Stomach (tissue), 9 donors: ENCODE results near the gene BAZ2A. TPM values are rescaled to one million over a fixed set of nuclear protein-coding genes. Genes with fewer than 3 reads are reported as not detected.

Experiments used
- DNase-seq, 2 donors: peaks; one replicate each; pipeline versions ENCODE4 v3.0.0 to v3.0.0-alpha.2; 2013 to 2019
- H3K27ac ChIP-seq, 5 donors: fragments of 200-600 bp in 4 of 5; sonication (generic) in 4 of 5; one replicate each; pipeline ENCODE4 v1.5.1; 2013 to 2019; ENCODE audit warnings: mild to moderate bottlenecking in 1 of 5, moderate library complexity in 1 of 5
- H3K27me3 ChIP-seq, 3 donors: fragments of 200-600 bp; sonication (generic); one replicate each; pipeline ENCODE4 v1.5.1; 2017 to 2019; ENCODE audit warnings: mixed run types in 1 of 3
- H3K36me3 ChIP-seq, 4 donors: fragments of 200-600 bp; sonication (generic); 1 replicate in 3 of 4; 2 replicates in 1 of 4; pipeline ENCODE4 v1.5.1; 2016 to 2019
- H3K4me1 ChIP-seq, 4 donors: fragments of 200-600 bp; sonication (generic); one replicate each; pipeline ENCODE4 v1.5.1; 2016 to 2019
- H3K4me3 ChIP-seq, 4 donors: fragments of 200-600 bp; sonication (generic) in 3 of 4; one replicate each; pipeline ENCODE4 v1.5.1; 2016 to 2019; ENCODE audit warnings: mild to moderate bottlenecking in 1 of 4
- H3K9me3 ChIP-seq, 4 donors: fragments of 200-600 bp; sonication (generic); one replicate each; pipeline ENCODE4 v1.5.1; 2016 to 2019
- EP300 ChIP-seq: sonication (generic); formaldehyde crosslinking; IDR thresholded peaks from one replicate; pipeline ENCODE4 v1.6.1; 2017; ENCODE audit warnings: antibody characterized with exemption
- POLR2A ChIP-seq, 4 donors: fragments of 450-650 bp; IDR thresholded peaks; one replicate each; pipeline ENCODE4 v1.6.1; 2016; ENCODE audit warnings: antibody characterized with exemption in 4 of 4, control low read depth in 2 of 4, mild to moderate bottlenecking in 1 of 4, moderate library complexity in 1 of 4
- POLR2AphosphoS5 ChIP-seq, 3 donors: sonication (generic); formaldehyde crosslinking; IDR thresholded peaks; one replicate each; pipeline ENCODE4 v1.6.1; 2016; ENCODE audit warnings: antibody characterized with exemption in 3 of 3
- WGBS, 5 donors: extraction: QIAGEN DNeasy Blood & Tissue Kit in 3 of 5; methylation state at CpG; one replicate each; pipeline versions ENCODE4 v1.1.5 to v1.1.7; 2013 to 2018; 5-methylcytosine and 5-hydroxymethylcytosine counted together
- intact Hi-C: fragments of 100-400 bp; cut with DNase I; formaldehyde crosslinking; loops from one replicate; pipeline ENCODE4 v1.15.1; 2023; ENCODE audit warnings: low total_unique reads
- polyA plus RNA-seq, 3 donors: library from polyadenylated mRNA; stranded (reverse); fragments of 200-250 nt; gene quantifications; one replicate each; pipeline ENCODE4 v1.2.3, GENCODE V29; 2013
- total RNA-seq, 5 donors: library from RNA; depleted of rRNA; stranded (reverse); fragments of >200 nt; gene quantifications; one replicate each; pipeline versions ENCODE4 v1.1.0 to v1.2.3, GENCODE V29; 2014 to 2016
- TF ChIP-seq, protein P1 (sequence below), 7 experiments: fragments of 450-650 bp in 4 of 7; fragments of 200-600 bp in 3 of 7; sonication (generic) in 3 of 7; IDR thresholded peaks; one replicate each; pipeline ENCODE4 v1.5.1; 2016 to 2019; ENCODE audit warnings: antibody characterized with exemption in 7 of 7, control low read depth in 2 of 7, mild to moderate bottlenecking in 1 of 7
- donor health status: healthy with polysubstance abuse.
- donor health status: Bipolar disorder and iron deficiency.
- donor health status: healthy.

The BAZ2A gene
- total and polyA plus RNA-seq, 8 donors, result 9.5 to 158 (median 75.5) TPM

DNA sequence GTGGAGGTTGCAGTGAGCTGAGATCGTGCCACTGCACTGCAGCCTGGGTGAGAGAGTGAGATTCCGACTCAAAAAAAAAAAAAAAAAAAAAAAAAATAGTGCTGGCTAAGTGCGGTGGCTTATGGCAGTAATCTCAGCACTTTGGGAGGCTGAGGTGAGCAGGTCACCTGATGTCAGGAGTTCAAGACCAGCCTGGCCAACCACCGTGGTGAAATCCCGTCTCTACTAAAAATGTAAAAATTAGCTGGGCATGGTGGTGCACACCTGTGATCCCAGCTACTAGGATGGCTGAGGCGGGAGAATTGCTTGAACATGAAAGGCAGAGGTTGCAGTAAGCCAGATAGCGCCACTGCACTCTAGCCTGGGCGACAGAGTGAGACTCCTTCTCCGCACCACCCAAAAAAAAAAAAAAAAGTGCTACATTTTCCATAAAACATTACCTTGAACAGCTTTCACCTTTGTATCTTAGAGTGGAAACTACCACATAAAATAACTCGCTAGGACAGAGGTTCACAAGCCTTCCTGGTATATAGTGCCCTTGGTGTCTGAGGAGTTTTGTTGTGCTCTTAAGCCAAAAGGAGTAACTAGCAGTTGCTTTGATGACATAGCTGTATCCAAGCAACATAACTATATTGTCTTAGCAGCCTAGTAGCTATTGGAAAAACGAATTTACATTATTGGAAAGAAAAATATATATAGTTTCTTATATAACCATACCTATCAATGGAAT, 46.9 kb upstream of the BAZ2A start:
- Histone ChIP-seq H3K36me3 (peaks cover 2 to 27% (median 26%) of the 10 kb centered on the region in 4 donors), H3K9me3 (no peaks in the 10 kb centered on the region), H3K4me3 (no peak overlapping the region), H3K27ac (no peak overlapping the region), H3K27me3 (no peaks in the 10 kb centered on the region), H3K4me1 (peaks cover 19 to 88% (median 56%) of the 10 kb centered on the region in 4 donors)
- DNase-seq, result no peak
- no peak for TF ChIP-seq POLR2AphosphoS5 (IDR thresholded peaks at IDR 0.05)
- TF ChIP-seq, protein P1, sequence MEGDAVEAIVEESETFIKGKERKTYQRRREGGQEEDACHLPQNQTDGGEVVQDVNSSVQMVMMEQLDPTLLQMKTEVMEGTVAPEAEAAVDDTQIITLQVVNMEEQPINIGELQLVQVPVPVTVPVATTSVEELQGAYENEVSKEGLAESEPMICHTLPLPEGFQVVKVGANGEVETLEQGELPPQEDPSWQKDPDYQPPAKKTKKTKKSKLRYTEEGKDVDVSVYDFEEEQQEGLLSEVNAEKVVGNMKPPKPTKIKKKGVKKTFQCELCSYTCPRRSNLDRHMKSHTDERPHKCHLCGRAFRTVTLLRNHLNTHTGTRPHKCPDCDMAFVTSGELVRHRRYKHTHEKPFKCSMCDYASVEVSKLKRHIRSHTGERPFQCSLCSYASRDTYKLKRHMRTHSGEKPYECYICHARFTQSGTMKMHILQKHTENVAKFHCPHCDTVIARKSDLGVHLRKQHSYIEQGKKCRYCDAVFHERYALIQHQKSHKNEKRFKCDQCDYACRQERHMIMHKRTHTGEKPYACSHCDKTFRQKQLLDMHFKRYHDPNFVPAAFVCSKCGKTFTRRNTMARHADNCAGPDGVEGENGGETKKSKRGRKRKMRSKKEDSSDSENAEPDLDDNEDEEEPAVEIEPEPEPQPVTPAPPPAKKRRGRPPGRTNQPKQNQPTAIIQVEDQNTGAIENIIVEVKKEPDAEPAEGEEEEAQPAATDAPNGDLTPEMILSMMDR (IDR thresholded peaks at IDR 0.05), result no peak
- no peak for TF ChIP-seq POLR2A (IDR thresholded peaks at IDR 0.05)
- no peak for TF ChIP-seq EP300
- intact Hi-C loops, result no loop called here
- WGBS, 5 donors, result 78 to 83% (median 82%) methylated on average over 11 of the region's 11 CpGs

DNA sequence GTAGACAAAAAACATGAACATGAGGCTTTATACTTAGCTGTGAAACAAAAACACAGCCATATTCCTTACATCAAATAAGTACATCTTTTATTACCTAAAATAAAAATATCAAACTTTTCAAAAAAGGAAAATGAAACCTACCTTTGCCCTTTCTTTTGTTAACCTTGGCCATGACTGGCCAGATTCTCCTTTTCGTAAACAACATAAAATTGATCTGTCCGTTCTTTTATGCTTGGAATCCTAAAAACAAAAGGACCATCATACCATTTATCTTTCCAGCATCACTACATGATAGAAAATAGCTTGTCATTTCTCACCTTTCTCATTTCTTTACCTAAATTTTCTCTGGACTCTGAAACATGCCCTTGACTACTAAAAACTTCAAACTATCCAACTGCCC, 41.5 kb upstream of the BAZ2A start:
- Histone ChIP-seq H3K9me3 (no peaks in the 10 kb centered on the region), H3K27ac (no peak overlapping the region), H3K4me3 (no peak overlapping the region), H3K27me3 (no peaks in the 10 kb centered on the region), H3K36me3 (peaks cover 41 to 67% (median 62%) of the 10 kb centered on the region in 4 donors), H3K4me1 (peaks cover 9 to 51% (median 31%) of the 10 kb centered on the region in 4 donors)
- 77 to 86% (median 82%) methylated on average over 2 of the region's 2 CpGs for WGBS, 5 donors
- intact Hi-C loops, result no loop called here
- DNase-seq, result no peak
- TF ChIP-seq, protein P1 (IDR thresholded peaks at IDR 0.05), result no peak
- no peak for TF ChIP-seq POLR2AphosphoS5 (IDR thresholded peaks at IDR 0.05)
- no peak for TF ChIP-seq POLR2A (IDR thresholded peaks at IDR 0.05)
- TF ChIP-seq EP300, result no peak

DNA sequence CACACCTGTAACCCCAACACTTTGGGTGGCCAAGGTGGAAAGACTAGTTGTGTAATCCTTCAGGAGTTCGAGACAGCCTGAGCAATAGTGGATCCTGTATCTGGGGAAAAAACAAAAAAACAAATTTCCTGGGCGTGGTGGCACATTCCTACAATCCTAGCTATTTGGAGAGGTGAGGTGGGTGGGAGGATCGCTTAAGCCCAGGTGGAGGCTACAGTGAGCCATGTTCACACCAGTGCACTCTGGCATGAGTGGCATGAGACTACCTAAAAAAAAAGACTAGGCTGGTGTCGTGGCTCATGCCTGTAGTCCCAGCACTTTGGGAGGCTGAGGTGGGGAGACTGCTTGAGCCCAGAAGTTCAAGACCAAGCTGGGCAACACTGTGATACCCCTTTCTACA, 40.7 kb upstream of the BAZ2A start:
- Histone ChIP-seq H3K27ac (no peak overlapping the region), H3K27me3 (no peaks in the 10 kb centered on the region), H3K4me3 (no peak overlapping the region), H3K4me1 (peaks cover 8 to 43% (median 26%) of the 10 kb centered on the region in 4 donors), H3K9me3 (no peaks in the 10 kb centered on the region), H3K36me3 (peaks cover 48 to 74% (median 70%) of the 10 kb centered on the region in 4 donors)
- TF ChIP-seq POLR2AphosphoS5 (IDR thresholded peaks at IDR 0.05) (no peak), EP300 (no peak), POLR2A (IDR thresholded peaks at IDR 0.05) (no peak)
- TF ChIP-seq, protein P1 (IDR thresholded peaks at IDR 0.05), result no peak
- 88 to 94% (median 90%) methylated on average over 4 of the region's 4 CpGs for WGBS, 5 donors
- intact Hi-C loops, result no loop called here
- DNase-seq, result no peak

DNA sequence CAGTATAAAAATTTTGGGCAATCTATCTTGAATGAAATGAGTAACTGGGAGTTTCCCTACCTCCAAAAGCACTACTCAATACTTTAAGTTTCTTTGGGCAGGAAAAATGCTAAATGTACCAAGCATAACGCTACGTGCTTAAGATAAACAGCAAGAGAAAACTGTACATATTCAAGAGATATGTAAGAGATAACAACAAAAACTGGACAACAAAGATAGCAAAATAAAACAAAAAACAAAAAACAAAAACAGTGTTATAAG, 38.0 kb upstream of the BAZ2A start:
- H3K9me3 ChIP-seq, result no peaks in the 10 kb centered on the region
- intact Hi-C loops, result no loop called here
- no peak overlapping the region for H3K27ac ChIP-seq
- TF ChIP-seq EP300, result no peak
- no peak for TF ChIP-seq POLR2AphosphoS5 (IDR thresholded peaks at IDR 0.05)
- TF ChIP-seq, protein P1 (IDR thresholded peaks at IDR 0.05), result no peak
- no peak for TF ChIP-seq POLR2A (IDR thresholded peaks at IDR 0.05)
- WGBS, 5 donors, result 43 to 68% (median 61%) methylated on average over 2 of the region's 2 CpGs
- peaks cover 0 to 27% (median 14%) of the 10 kb centered on the region in 4 donors for H3K4me1 ChIP-seq
- H3K4me3 ChIP-seq, result no peak overlapping the region
- H3K36me3 ChIP-seq, result peaks cover 61 to 99% (median 96%) of the 10 kb centered on the region in 4 donors
- H3K27me3 ChIP-seq, result no peaks in the 10 kb centered on the region
- DNase-seq, result no peak
